COR-L47 (cell line): ENCODE results near the gene ENOX1.
A peak's percentile ranks its signal among the peaks of the same experiment; 100 is the strongest.

Experiments
- DNase-seq: peaks from one replicate; lab custom pipeline; 2025; lab: John Stamatoyannopoulos, UW

Gene ENOX1

GRCh38 chr13:43546251-43546650, 240.5 kb downstream of the ENOX1 start:
- DNase-seq: peak; percentile 94

- DNase-seq: no peak
Measured at GRCh38 chr13:43545317-43545874, 241.4 kb downstream of the ENOX1 start.

- DNase-seq: no peak
Measured at GRCh38 chr13:43544631-43545030, 242.1 kb downstream of the ENOX1 start.

GRCh38 chr13:43544011-43544410, 242.8 kb downstream of the ENOX1 start:
- DNase-seq: no peak

- no peak for DNase-seq
Measured at GRCh38 chr13:43543331-43543730, 243.4 kb downstream of the ENOX1 start.

- no peak for DNase-seq
Measured at GRCh38 chr13:43537124-43537523, 249.6 kb downstream of the ENOX1 start.

GRCh38 chr13:43529796-43530195, 257.0 kb downstream of the ENOX1 start:
- DNase-seq: peak; percentile 5

GRCh38 chr13:43528992-43529391, 257.8 kb downstream of the ENOX1 start:
- no peak for DNase-seq

- no peak for DNase-seq
Measured at GRCh38 chr13:43522788-43523187, 264.0 kb downstream of the ENOX1 start.

- no peak for DNase-seq
Measured at GRCh38 chr13:43520351-43520750, 266.4 kb downstream of the ENOX1 start.

- no peak for DNase-seq
Measured at GRCh38 chr13:43518833-43519232, 267.9 kb downstream of the ENOX1 start.

GRCh38 chr13:43516401-43516833, 270.4 kb downstream of the ENOX1 start:
- DNase-seq: no peak

- no peak for DNase-seq
Measured at GRCh38 chr13:43515531-43515930, 271.2 kb downstream of the ENOX1 start.

- DNase-seq: no peak
Measured at GRCh38 chr13:43514311-43514710, 272.5 kb downstream of the ENOX1 start.

- no peak for DNase-seq
Measured at GRCh38 chr13:43512221-43512620, 274.6 kb downstream of the ENOX1 start.

GRCh38 chr13:43510956-43511901, 275.5 kb downstream of the ENOX1 start:
- DNase-seq: no peak

- no peak for DNase-seq
Measured at GRCh38 chr13:43495732-43496131, 291.0 kb downstream of the ENOX1 start.

- no peak for DNase-seq
Measured at GRCh38 chr13:43494206-43494605, 292.6 kb downstream of the ENOX1 start.

GRCh38 chr13:43493496-43494000, 293.2 kb downstream of the ENOX1 start:
- no peak for DNase-seq

- DNase-seq: no peak
Measured at GRCh38 chr13:43492745-43493144, 294.0 kb downstream of the ENOX1 start.

- DNase-seq: no peak
Measured at GRCh38 chr13:43492311-43492710, 294.5 kb downstream of the ENOX1 start.

GRCh38 chr13:43489233-43489632, 297.5 kb downstream of the ENOX1 start:
- no peak for DNase-seq

GRCh38 chr13:43487885-43488284, 298.9 kb downstream of the ENOX1 start:
- DNase-seq: no peak
